NCI-H146 treated with DMSO at 0.1 percent for 48 hours (cell line): Measurements from ENCODE around the gene IZUMO4.

Source experiments
- DNase-seq: peaks from one replicate; lab custom pipeline; 2025; ENCODE audit not compliant: unreplicated experiment; lab: John Stamatoyannopoulos, UW

The IZUMO4 gene

GRCh38 chr19:2096480-2097202, at the start of gene IZUMO4:
TSS of gene IZUMO4 (plus strand) at chr19:2096915. CDS start at chr19:2096946, 31 bp downstream.
- peak; percentile 66 for DNase-seq

DNA sequence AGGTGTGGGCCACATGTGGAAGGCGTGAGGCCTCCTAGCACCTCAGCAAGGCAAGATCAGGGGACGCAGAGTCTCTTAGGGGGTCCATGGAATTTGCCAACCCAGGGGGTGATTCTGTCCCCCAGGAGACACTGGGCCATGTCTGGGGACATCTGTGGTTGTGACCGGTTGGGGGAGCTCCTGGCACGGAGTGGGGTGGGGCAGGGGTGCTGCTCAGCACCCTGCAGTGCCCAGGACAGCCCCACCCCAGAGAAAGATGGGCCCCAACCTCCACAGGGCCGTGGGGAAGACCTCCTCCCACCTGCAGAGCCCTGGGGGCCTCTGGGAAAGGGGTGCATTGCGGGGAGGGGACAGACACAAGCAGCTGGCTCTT, 49.7 kb upstream of the IZUMO4 start:
- DNase-seq: no peak

GRCh38 chr19:2047449-2048103, 49.1 kb upstream of the IZUMO4 start:
- no peak for DNase-seq

DNA sequence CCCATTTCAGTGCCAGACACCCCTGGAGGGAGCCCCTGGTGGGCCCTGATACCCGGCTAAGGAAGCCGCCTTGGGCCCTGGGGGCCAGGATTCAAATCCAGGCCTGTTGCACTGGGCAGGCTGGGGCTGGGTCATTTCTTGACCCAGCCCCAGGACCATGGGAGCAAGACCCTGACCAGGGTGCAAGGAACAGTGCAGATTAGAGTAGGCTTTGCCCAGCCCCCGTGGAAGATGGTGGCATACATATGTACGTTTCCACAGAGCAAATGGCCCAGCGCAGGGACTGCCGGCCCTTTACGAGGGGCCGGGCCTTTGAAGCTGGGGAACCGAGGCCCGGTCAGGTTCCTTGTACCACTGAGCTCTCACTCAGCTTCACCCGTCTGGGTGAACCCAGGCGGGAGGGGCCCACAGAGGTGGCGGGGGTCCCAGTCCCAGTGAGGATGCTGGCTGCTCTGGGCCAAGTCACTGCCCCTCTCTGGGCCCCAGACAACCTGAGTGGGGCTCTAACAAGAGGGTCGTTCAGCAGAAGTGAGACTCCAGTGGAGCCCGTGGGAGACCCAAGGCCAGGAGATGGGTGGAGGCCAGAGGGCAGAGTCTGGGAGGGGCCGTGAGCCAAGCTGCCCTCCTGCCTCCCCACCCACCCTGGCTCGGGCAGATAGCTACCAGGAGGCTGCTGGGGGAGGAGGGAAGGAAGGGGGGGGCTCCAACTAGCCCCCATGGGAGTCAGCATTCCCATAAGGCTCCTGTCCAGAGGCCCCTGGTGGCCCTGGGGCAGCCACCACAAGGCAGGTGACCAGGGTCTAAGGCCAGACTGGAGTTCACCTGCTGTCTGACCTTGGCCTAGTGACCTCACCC, 48.4 kb upstream of the IZUMO4 start:
- DNase-seq: no peak

DNA sequence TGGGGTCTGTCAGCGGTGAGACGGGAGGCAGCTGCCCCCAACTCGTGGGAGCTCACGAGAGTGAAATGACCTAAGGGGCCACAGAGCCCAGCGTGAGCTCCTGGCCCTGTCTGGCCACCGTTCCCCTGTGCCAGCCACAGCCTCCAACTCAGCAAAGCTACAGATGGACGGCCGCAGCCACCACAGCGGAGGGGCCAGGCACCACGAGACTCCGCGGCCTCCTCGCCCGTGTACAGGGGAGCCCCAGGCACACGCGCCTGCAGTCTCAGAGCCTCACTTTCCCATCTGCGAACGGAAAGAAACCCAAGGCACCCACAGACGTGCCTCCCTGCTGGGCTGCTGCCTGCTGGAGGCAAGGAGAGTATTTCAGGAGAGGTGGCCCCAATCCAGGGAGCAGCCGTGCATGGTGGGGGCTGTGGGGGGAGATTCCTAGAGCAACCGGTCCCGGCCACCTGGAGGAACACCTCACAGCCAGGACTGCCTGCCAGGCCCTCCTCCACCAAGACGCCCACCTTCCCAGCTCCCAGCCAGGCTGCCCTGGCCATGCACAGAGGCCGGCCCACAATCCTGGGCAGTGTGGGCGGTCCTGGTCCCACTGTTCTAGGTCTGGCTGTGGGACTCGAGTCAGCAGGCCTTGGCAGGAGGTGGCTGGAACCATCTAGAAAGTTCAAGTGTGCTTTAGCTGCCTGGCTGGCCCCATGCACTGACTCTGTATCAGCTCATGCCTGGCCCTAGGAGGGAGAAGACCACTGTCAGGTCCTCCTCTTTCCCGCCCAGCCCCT, 47.6 kb upstream of the IZUMO4 start:
- no peak for DNase-seq

DNA sequence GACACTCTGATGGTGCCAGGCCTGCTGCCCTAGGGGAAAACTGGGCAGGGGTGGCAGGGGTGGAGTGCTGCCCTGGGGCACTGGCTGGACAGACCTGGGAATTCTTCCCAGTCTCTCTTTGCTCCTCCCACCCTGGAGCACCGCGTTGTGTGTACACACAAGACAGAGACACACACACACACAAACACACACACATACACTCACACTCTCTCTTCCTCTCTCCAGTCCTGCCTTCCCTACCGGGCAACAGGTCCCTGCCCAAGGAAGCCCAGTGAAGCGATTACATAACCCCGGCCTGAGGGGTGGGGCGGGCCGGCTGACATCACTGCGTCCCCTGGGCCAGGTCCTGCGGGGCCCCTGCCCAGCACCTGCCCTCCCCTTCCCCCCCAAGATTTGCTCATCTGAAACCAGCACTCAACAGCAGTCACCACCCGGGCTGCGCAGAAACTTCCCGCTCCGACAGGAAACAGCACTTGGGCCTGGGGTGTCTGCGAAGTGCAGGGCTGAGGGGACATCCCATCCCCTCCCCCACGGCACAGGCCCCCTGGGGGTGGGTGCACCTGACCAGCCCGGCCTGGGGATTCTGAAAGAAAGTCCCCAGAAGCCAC, 46.9 kb upstream of the IZUMO4 start:
- peak; percentile 18 for DNase-seq

GRCh38 chr19:2050349-2050990, 46.2 kb upstream of the IZUMO4 start:
- DNase-seq: no peak

GRCh38 chr19:2050991-2051772, 45.5 kb upstream of the IZUMO4 start, which contains the start of gene MKNK2:
TSS of gene MKNK2 (minus strand) at chr19:2051244. CDS start at chr19:2050851, 393 bp downstream.
- DNase-seq: peak; percentile 25

DNA sequence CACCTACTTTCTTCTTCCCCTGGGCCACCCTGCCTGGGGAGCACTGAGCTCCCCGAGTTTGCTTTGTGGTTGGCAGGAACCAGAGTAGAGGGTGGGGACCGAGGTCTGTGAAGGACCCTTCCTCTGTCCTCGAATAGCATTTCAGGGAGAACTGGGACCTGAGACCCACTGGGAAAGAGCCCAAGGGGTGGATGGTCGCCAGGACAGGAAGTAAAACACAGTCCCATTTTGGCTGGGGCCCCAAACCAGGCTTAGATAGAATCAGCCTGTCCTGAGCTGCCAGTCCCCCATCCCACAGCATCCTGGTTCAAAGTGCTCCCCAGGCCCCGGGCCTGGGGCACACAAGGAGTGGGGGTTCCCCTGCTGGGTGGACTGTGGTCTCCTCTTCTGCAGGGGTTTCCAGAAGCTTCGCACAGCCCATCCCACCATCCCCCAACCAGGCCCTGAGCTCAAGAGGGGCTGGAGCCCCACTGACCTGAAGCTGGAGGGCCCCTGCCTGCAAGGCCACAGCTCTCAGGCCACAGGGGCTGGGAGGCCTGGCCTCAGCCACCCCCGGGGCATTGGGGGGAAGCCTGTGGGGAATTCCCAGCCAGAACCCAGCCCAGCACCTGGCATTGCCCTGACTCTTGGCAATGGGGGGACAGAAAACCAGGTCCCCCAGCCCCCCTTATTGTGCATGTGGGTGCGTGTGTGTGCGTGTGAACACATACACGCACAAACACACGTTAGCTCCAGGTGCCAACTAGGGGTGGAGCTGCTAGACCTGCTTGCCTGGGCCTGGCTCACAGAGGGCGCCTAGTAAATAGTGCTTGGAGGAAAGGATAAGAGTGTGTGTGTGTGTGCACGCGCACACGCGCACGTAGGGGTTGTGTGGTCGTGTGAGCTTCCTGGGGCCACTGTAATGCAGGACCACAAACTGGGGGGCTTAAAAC, 44.7 kb upstream of the IZUMO4 start:
- DNase-seq: no peak

GRCh38 chr19:2053601-2054389, 42.9 kb upstream of the IZUMO4 start:
- no peak for DNase-seq

GRCh38 chr19:2054763-2055162, 42.0 kb upstream of the IZUMO4 start:
- no peak for DNase-seq

DNA sequence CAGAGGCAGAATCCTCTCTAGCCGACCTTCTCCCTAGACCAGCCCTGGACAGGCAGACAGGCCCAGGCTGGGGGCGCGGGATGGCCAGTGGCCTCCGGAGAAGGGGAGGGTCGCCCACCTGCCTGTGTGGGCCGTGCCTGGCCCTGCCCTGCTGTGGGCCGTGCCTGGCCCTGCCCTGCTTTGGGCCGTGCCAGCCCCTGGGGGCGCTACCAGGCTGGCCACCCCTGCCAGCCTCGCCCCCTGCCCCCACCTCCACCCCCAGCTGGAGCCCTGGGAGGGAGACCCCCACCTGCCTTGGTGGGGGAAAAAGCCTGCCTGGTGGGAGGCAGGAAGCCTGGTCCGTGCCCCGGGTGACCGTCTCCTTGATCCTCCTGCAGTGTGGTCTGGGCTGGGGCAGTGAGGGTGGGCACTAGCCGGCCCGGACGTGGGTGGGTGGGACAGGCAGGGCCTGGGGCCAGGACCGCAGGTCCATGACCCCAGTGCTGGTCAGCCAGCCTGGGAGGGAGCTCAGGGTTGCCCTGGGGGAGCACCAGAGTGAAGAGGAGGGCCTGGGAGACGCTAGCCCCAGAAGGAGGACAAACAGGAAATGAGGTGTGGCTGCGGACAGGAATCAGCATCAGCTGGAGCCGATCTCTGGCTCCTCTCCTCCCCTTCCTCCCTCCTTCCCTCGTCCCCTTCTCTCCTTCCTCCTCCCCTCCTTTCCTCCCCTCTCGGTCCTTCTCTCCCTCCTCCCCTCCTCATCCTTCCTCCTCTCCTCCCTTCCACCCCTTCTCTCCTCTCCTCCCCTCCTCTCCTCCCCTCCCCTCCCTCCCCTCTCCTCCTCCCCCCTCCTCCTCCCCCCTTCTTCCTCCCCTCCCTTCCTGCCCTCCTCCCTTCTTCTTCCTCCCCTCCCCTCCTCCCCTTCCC, 40.5 kb upstream of the IZUMO4 start:
- DNase-seq: no peak

GRCh38 chr19:2056837-2057192, 39.9 kb upstream of the IZUMO4 start:
- DNase-seq: no peak

- no peak for DNase-seq
Observed at GRCh38 chr19:2057484-2058469, 38.9 kb upstream of the IZUMO4 start.
